ENCODE results near the gene TRAF1.
A peak's percentile ranks its signal among the peaks of the same experiment; 100 is the strongest.

TRAF1 gene

DNA sequence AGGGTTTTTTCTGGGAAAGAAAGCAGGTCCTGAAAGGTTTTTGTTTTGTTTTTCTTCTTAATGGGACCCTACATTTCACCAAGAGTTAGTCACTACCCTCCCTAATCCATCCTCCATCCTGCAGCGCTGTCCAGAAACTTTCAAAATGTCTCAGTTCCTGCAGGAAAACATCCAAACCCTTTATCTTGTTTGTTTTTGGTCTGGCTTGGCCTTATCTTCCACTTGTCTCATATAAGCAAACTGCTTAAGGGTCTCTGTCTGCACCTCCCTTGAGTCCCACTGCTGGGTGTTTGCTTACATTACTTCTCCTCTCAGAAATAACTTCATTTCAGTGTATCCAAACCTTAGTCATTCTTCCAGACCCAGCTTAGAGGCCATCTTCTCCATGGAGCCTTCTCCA is 11.0 kb upstream of the TRAF1 start:
- Histone ChIP-seq H3K4me2 (ENCODE audit: low read length) (peak overlapping the region; percentile 22), H3K9ac (ENCODE audit: low read depth, low read length) (no peak overlapping the region), H3K36me3 (ENCODE audit: insufficient read depth, low read length) (no peaks in the 10 kb centered on the region), H3K4me1 (ENCODE audit: control insufficient read depth, insufficient read depth, low read length) (peaks cover 58% of the 10 kb centered on the region), H3K9me3 (replicated peaks; ENCODE audit: low read length) (no peaks in the 10 kb centered on the region), H3K4me3 (ENCODE audit: low read length) (no peak overlapping the region), H3K27me3 (ENCODE audit: control insufficient read depth, insufficient read depth, low read length) (no peaks in the 10 kb centered on the region)

DNA sequence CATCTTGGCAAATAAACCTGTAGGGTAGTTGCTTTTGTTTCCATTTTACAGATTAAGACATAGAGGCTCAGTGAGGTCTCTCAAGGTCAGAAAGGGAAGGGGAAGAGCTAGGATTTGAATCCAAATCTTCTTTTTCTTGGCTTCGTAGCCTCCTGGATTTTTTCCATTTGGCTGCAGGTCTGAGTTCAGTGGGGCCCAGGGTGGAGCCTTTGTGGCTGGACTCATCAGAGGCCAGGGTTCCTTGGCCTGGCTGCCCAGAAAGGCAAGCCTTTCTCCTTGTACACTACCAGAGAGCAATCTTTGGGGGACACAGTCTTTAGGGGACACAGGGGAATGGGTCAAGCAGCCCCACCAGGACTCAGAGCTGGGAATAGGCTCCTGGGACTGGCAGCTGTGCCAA is 10.5 kb upstream of the TRAF1 start:
- Histone ChIP-seq H3K9me3 (replicated peaks; ENCODE audit: low read length) (no peaks in the 10 kb centered on the region), H3K4me2 (ENCODE audit: low read length) (peak overlapping the region; percentile 22), H3K27me3 (ENCODE audit: control insufficient read depth, insufficient read depth, low read length) (no peaks in the 10 kb centered on the region), H3K9ac (ENCODE audit: low read depth, low read length) (no peak overlapping the region), H3K36me3 (ENCODE audit: insufficient read depth, low read length) (no peaks in the 10 kb centered on the region), H3K4me3 (ENCODE audit: low read length) (no peak overlapping the region), H3K4me1 (ENCODE audit: control insufficient read depth, insufficient read depth, low read length) (peaks cover 58% of the 10 kb centered on the region)

DNA sequence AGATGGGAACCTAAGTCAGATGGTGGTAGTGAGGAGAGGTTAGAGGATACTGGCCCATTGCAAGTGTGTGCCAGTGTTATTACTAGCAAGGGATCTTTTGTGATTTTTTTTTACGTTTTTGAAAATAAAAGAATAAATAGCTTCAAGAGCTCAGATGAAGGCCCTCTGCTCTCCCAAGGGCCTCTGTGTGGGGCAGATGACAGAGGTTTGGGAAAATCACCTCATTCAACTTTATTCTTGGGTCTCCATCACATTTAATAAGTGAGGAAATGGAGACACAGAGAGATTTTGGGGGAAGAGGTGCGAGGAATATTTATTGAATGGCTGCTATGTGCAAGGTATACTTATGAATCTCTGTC is 10.1 kb upstream of the TRAF1 start:
- Histone ChIP-seq H3K9ac (ENCODE audit: low read depth, low read length) (no peak overlapping the region), H3K36me3 (ENCODE audit: insufficient read depth, low read length) (no peaks in the 10 kb centered on the region), H3K4me1 (ENCODE audit: control insufficient read depth, insufficient read depth, low read length) (peaks cover 58% of the 10 kb centered on the region), H3K27me3 (ENCODE audit: control insufficient read depth, insufficient read depth, low read length) (no peaks in the 10 kb centered on the region), H3K4me3 (ENCODE audit: low read length) (no peak overlapping the region), H3K9me3 (replicated peaks; ENCODE audit: low read length) (no peaks in the 10 kb centered on the region), H3K4me2 (ENCODE audit: low read length) (no peak overlapping the region)

DNA sequence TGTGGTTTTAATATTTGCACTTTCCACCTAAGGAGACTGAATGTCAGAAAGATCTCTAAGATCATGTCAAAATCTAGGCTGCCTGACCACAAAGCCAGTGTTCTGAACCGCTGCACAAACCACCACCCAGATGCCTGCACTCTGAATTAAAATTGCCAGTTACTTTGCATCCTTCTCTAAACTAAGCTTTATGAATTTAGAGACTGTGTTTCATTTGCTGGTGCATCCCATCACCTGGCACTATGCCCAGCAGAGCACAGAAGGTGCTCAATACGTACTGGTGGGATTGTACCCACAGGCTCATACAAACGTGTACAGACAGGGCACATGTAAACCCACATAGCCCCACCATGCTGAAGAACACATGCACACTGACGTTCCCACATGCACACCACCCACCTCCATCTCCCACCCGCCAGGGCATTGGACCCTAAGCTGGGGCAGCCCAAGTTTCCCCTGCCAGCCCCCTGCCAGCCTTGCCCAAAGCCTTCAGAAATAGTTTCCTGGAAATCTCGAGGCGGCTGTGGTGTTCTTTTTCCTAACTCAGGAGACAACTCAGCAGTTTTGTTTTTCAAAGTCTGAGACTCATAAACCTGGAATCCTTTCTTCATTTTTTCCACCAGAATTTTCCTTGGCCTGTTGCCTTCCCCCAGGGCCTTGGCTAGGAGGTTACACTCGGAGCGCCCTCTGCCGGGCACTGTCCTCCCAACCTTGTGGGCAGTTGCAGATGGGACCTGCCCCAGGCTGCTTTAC is 9.6 kb upstream of the TRAF1 start:
- Histone ChIP-seq H3K4me3 (ENCODE audit: low read length) (peak overlapping the region; percentile 58), H3K4me2 (ENCODE audit: low read length) (peak overlapping the region; percentile 82), H3K36me3 (ENCODE audit: insufficient read depth, low read length) (no peaks in the 10 kb centered on the region), H3K4me1 (ENCODE audit: control insufficient read depth, insufficient read depth, low read length) (peaks cover 58% of the 10 kb centered on the region), H3K9ac (ENCODE audit: low read depth, low read length) (peak overlapping the region; percentile 65), H3K9me3 (replicated peaks; ENCODE audit: low read length) (no peaks in the 10 kb centered on the region), H3K27me3 (ENCODE audit: control insufficient read depth, insufficient read depth, low read length) (no peaks in the 10 kb centered on the region)

DNA sequence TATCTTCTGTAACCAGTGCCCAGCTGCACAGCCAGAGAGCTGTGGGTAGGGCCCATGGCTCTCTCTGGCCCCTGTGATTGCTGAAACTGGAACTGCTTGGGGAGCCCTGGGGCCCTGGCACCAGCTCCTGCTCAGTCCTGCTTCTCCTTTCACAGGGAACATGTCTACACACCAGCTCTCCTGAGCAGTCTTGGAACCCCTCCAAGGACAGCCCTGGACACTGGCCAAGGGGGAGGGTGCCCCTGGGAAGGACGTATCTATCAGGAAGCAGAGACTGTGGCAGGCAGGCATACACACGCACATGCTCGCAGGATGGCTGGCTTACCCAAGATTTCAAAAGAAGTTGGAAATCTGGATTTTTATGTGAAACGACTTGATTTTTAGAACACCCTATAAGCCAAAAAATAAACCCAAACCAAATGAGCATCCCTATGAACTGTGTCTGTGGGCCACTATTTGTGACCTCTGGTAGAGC is 8.8 kb upstream of the TRAF1 start:
- H3K36me3 ChIP-seq (ENCODE audit: insufficient read depth, low read length): no peaks in the 10 kb centered on the region
- peak overlapping the region; percentile 65 for H3K9ac ChIP-seq (ENCODE audit: low read depth, low read length)
- peaks cover 55% of the 10 kb centered on the region for H3K4me1 ChIP-seq (ENCODE audit: control insufficient read depth, insufficient read depth, low read length)
- peak overlapping the region; percentile 58 for H3K4me3 ChIP-seq (ENCODE audit: low read length)
- H3K27me3 ChIP-seq (ENCODE audit: control insufficient read depth, insufficient read depth, low read length): no peaks in the 10 kb centered on the region
- H3K4me2 ChIP-seq (ENCODE audit: low read length): peak overlapping the region; percentile 82
- H3K9me3 ChIP-seq (replicated peaks; ENCODE audit: low read length): no peaks in the 10 kb centered on the region

DNA sequence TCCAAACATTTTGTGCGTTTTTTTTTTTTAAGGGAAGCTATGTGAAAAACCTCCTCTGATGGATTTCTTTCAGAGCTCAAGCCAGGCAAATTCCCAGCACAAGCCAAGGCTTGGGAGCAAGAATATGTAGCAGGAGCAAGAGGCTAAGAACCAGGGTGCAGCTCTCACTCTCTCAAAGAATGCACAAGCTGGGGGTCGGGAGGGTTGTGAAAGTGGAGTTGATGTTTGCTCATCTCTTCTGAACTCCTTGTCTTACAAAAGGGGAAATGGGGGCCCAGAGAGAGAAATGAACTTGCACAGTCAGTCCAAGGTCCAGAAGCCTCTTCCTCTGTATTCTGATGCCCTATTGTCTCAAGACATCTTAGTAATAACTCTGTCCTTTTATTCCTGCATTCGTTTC is 7.7 kb upstream of the TRAF1 start:
- no peaks in the 10 kb centered on the region for H3K27me3 ChIP-seq (ENCODE audit: control insufficient read depth, insufficient read depth, low read length)
- H3K4me1 ChIP-seq (ENCODE audit: control insufficient read depth, insufficient read depth, low read length): peaks cover 57% of the 10 kb centered on the region
- no peaks in the 10 kb centered on the region for H3K9me3 ChIP-seq (replicated peaks; ENCODE audit: low read length)
- no peak overlapping the region for H3K4me2 ChIP-seq (ENCODE audit: low read length)
- no peaks in the 10 kb centered on the region for H3K36me3 ChIP-seq (ENCODE audit: insufficient read depth, low read length)
- no peak overlapping the region for H3K4me3 ChIP-seq (ENCODE audit: low read length)
- no peak overlapping the region for H3K9ac ChIP-seq (ENCODE audit: low read depth, low read length)

DNA sequence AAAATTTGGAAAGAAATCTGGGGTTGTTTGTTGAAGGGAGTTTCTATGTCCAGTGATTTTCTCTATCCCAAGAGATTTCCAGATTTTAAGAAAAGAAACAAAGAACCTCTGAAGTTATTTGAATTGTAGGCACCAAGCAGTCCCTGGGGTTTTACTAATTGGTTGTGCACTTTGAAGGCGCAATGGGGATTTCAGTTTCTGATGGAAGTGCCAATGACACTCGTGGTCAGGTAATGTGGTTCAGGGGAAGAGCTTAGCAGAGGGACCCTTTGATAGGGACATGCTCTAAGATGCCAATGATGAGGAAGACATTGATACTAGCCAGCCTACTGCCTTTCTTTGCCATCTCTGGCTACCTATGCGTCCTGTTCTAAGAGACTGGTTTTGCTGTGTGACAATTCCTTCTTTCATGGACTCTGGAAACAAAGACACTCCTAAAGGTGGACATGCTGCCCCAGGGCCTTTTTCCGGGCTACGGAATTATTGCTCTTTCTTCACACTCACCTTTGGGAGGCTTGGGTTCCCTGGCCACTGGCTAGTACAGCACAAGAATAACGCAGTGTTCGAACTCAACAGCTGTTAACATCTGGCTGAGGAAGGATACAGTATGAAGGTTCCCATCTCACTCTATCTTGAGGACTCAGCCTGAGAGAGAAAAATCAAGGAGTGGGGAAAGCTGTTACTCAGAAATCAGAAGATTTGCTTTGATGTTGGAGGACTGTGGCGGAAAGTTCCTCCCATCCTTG is 6.9 kb upstream of the TRAF1 start:
- peaks cover 63% of the 10 kb centered on the region for H3K4me1 ChIP-seq (ENCODE audit: control insufficient read depth, insufficient read depth, low read length)
- H3K4me3 ChIP-seq (ENCODE audit: low read length): no peak overlapping the region
- no peak overlapping the region for H3K9ac ChIP-seq (ENCODE audit: low read depth, low read length)
- H3K36me3 ChIP-seq (ENCODE audit: insufficient read depth, low read length): no peaks in the 10 kb centered on the region
- H3K27me3 ChIP-seq (ENCODE audit: control insufficient read depth, insufficient read depth, low read length): no peaks in the 10 kb centered on the region
- H3K4me2 ChIP-seq (ENCODE audit: low read length): no peak overlapping the region
- no peaks in the 10 kb centered on the region for H3K9me3 ChIP-seq (replicated peaks; ENCODE audit: low read length)

DNA sequence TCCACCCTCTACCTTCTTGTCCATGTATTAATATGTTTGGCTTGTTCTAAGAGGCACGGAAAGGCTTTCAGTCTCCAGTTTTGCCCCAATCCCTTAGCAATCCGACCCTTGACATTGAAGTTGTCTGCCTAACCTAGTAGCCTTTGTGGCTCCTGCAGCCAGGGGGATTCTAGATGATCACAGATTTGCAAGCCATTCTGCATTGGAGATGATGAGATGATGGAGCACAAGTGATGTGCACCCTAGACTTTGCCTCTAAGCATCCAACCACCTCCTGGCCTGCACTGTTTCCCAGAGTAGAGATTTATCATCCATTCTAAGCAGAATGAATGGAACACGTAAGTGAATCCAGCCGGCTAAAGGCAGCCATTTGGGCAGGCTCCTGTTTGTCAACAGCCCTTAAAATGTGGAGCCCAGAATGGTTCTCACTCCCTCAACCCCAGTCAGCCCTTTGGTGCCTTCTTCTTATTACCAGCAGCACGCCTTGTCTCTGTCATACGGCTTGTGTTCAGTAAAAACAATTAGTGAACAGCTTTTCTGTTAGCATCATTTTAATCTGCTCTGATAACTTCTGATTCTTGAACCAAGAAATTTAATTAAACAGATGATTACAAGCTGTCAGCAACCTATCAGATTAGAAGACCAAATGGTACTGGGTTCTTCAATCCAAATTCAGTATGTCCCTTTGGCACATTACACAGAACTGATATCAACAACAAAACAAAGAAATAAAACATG is 5.7 kb upstream of the TRAF1 start:
- H3K4me2 ChIP-seq (ENCODE audit: low read length): peak overlapping the region; percentile 68
- H3K4me1 ChIP-seq (ENCODE audit: control insufficient read depth, insufficient read depth, low read length): peaks cover 59% of the 10 kb centered on the region
- H3K4me3 ChIP-seq (ENCODE audit: low read length): peak overlapping the region; percentile 6
- H3K27me3 ChIP-seq (ENCODE audit: control insufficient read depth, insufficient read depth, low read length): no peaks in the 10 kb centered on the region
- H3K9me3 ChIP-seq (replicated peaks; ENCODE audit: low read length): no peaks in the 10 kb centered on the region
- no peaks in the 10 kb centered on the region for H3K36me3 ChIP-seq (ENCODE audit: insufficient read depth, low read length)
- peak overlapping the region; percentile 58 for H3K9ac ChIP-seq (ENCODE audit: low read depth, low read length)

DNA sequence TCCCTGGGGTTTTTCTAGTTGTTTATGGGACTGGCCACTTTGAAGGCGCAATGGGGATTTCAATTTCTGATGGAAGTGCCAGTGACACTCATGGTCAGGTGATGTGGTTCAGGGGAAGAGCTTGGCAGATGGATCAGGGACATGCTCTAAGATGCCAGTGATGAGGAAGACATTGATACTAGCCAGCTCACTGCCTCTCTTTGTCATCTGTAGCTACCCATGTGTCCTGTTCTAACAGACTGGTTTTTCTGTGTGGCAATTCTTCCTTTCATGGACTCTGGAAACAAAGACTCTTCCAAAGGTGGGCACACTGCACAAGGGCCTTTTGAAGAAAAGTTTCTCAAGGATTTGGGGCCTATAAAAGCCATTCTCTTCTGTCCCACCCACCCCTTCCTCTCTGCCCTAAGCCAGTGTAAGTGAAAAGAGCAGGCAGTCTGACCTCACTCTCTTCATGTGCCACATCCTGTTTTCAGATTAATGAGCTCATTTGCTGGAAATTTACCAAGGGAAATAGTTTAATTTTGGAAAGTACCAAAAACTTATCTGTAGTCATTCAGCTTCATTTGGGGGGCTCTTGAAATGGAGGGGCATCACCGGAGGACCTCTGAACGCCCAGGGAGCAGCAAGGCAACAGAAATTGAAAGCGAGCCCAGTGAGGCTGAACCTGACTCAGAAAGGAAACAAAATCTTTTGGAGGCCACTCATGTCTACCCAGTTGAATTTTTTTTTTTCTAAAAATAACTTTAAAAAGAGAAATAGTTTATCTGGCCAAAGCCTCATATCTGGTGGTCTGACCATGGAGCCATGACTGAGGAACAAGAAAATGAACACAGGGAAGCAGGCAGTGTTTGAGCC is 4.9 kb upstream of the TRAF1 start:
- Histone ChIP-seq H3K4me3 (ENCODE audit: low read length) (peak overlapping the region; percentile 29), H3K4me1 (ENCODE audit: control insufficient read depth, insufficient read depth, low read length) (peaks cover 56% of the 10 kb centered on the region), H3K36me3 (ENCODE audit: insufficient read depth, low read length) (no peaks in the 10 kb centered on the region), H3K27me3 (ENCODE audit: control insufficient read depth, insufficient read depth, low read length) (no peaks in the 10 kb centered on the region), H3K9me3 (replicated peaks; ENCODE audit: low read length) (no peaks in the 10 kb centered on the region), H3K9ac (ENCODE audit: low read depth, low read length) (peak overlapping the region; percentile 58), H3K4me2 (ENCODE audit: low read length) (peak overlapping the region; percentile 68)

DNA sequence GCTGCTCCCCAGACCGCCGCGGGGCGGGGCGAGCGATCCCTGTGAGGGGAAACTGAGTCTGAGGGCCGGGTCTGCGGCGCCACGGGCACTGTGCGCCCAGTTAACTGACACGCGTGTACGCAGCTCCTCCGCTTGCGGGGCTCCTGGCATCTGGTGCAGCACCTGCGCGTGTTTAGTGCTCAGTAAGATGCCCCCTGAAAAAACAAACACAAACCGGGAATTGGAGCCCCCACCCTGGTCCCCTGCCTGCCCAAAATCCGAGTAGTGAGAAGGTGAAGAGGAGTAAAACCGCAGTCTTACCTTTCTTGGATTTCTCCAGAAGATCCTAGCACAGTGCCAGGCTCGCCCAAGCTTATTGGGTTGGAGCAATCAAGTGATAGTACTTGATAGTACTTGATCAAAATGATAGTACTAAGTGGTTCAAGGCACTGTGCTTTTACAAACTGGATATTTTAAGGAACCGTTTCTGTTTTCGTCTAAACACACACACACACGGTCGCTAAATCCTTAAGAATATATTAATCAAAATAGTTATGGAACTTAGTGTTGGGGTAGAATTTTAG is 2.7 kb upstream of the TRAF1 start:
- Histone ChIP-seq H3K9ac (ENCODE audit: low read depth, low read length) (peak overlapping the region; percentile 82), H3K36me3 (ENCODE audit: insufficient read depth, low read length) (no peaks in the 10 kb centered on the region), H3K4me2 (ENCODE audit: low read length) (peak overlapping the region; percentile 89), H3K27me3 (ENCODE audit: control insufficient read depth, insufficient read depth, low read length) (no peaks in the 10 kb centered on the region), H3K4me3 (ENCODE audit: low read length) (peak overlapping the region; percentile 71), H3K4me1 (ENCODE audit: control insufficient read depth, insufficient read depth, low read length) (peaks cover 50% of the 10 kb centered on the region), H3K9me3 (replicated peaks; ENCODE audit: low read length) (no peaks in the 10 kb centered on the region)

Measured in skeletal muscle satellite cell (primary cell).